Liver (tissue), 9 donors: ENCODE measurements around the gene PRDM5. TPM values are rescaled to one million over a fixed set of nuclear protein-coding genes. Genes with fewer than 3 reads are reported as not detected.

Source experiments
- DNase-seq: peaks from one replicate; pipeline ENCODE4 v3.0.0-alpha.2; 2017; ENCODE audit warnings: low spot score
- H3K27ac ChIP-seq, 2 donors: one replicate each; pipeline ENCODE4 v1.7.0; 2013; ENCODE audit warnings: inconsistent platforms in 2 of 2, low read length in 2 of 2, control low read depth in 1 of 2, low read depth in 1 of 2, mild to moderate bottlenecking in 1 of 2
- H3K27me3 ChIP-seq, 4 donors: one replicate each; pipeline versions ENCODE4 v1.6.1 to v1.7.0; 2013; ENCODE audit warnings: low read length in 3 of 4, inconsistent platforms in 1 of 4, mild to moderate bottlenecking in 1 of 4, moderate library complexity in 1 of 4; ENCODE audit not compliant: control insufficient read depth in 4 of 4, insufficient read depth in 4 of 4
- H3K36me3 ChIP-seq, 4 donors: one replicate each; pipeline versions ENCODE4 v1.6.1 to v1.7.0; 2013; ENCODE audit warnings: low read length in 3 of 4, mild to moderate bottlenecking in 3 of 4, low read depth in 1 of 4, moderate library complexity in 1 of 4; ENCODE audit not compliant: control insufficient read depth in 4 of 4, insufficient read depth in 3 of 4
- H3K4me1 ChIP-seq, 4 donors: one replicate each; pipeline versions ENCODE4 v1.6.1 to v1.7.0; 2013; ENCODE audit warnings: low read length in 3 of 4, mild to moderate bottlenecking in 3 of 4, moderate library complexity in 1 of 4; ENCODE audit not compliant: control insufficient read depth in 4 of 4, insufficient read depth in 4 of 4
- H3K4me3 ChIP-seq, 3 donors: one replicate each; pipeline versions ENCODE4 v1.6.1 to v1.7.0; 2013; ENCODE audit warnings: low read length in 3 of 3, control low read depth in 1 of 3, low read depth in 1 of 3, mild to moderate bottlenecking in 1 of 3
- H3K9ac ChIP-seq, 2 donors: one replicate each; pipeline ENCODE4 v1.7.0; 2013; ENCODE audit warnings: low read length in 2 of 2, mild to moderate bottlenecking in 2 of 2, moderate library complexity in 2 of 2, control low read depth in 1 of 2, low read depth in 1 of 2
- H3K9me3 ChIP-seq, 4 donors: one replicate each; pipeline versions ENCODE4 v1.6.1 to v1.7.0; 2013; ENCODE audit warnings: low read length in 3 of 4; ENCODE audit not compliant: control insufficient read depth in 4 of 4
- EGR1 ChIP-seq, 2 donors: IDR thresholded peaks; 2 replicates each; pipeline ENCODE4 v1.6.1; 2016 to 2018; ENCODE audit warnings: antibody characterized with exemption in 2 of 2, low read depth in 2 of 2
- FOXA1 ChIP-seq: IDR thresholded peaks from 2 replicates; pipeline ENCODE4 v1.6.1; 2016; ENCODE audit warnings: antibody characterized with exemption
- FOXA2 ChIP-seq: IDR thresholded peaks from 2 replicates; pipeline ENCODE4 v1.6.1; 2016; ENCODE audit warnings: antibody characterized with exemption
- GABPA ChIP-seq, 2 donors: IDR thresholded peaks in 1 of 2; conservative IDR thresholded peaks in 1 of 2; 2 replicates each; pipeline ENCODE4 v1.6.1; 2016; ENCODE audit warnings: antibody characterized with exemption in 2 of 2, mild to moderate bottlenecking in 1 of 2, moderate library complexity in 1 of 2
- HNF4A ChIP-seq, 2 donors: conservative IDR thresholded peaks; 2 replicates each; pipeline ENCODE4 v1.6.1; 2016; ENCODE audit warnings: antibody characterized with exemption in 2 of 2, mild to moderate bottlenecking in 2 of 2
- HNF4G ChIP-seq: IDR thresholded peaks from 2 replicates; pipeline ENCODE4 v1.6.1; 2016; ENCODE audit warnings: antibody characterized with exemption
- JUND ChIP-seq, 2 donors: IDR thresholded peaks; 2 replicates each; pipeline ENCODE4 v1.6.1; 2016; ENCODE audit warnings: antibody characterized with exemption in 2 of 2
- NR2F2 ChIP-seq: IDR thresholded peaks from 2 replicates; pipeline ENCODE4 v1.6.1; 2016; ENCODE audit warnings: antibody characterized with exemption
- RAD21 ChIP-seq, 2 donors: IDR thresholded peaks; 2 replicates each; pipeline ENCODE4 v1.6.1; 2016; ENCODE audit warnings: antibody characterized with exemption in 2 of 2, mild to moderate bottlenecking in 2 of 2
- RXRA ChIP-seq, 2 donors: IDR thresholded peaks; 2 replicates each; pipeline ENCODE4 v1.6.1; 2017 to 2018; ENCODE audit warnings: antibody characterized with exemption in 2 of 2, mild to moderate bottlenecking in 1 of 2
- TAF1 ChIP-seq: conservative IDR thresholded peaks from 2 replicates; pipeline ENCODE4 v1.6.1; 2016; ENCODE audit warnings: antibody characterized with exemption, mild to moderate bottlenecking
- YY1 ChIP-seq: IDR thresholded peaks from 2 replicates; pipeline ENCODE4 v1.6.1; 2016; ENCODE audit warnings: antibody characterized with exemption, mild to moderate bottlenecking
- WGBS: extraction: QIAGEN DNeasy Blood & Tissue Kit; methylation state at CpG from one replicate; pipeline ENCODE4 v1.1.7; 2013; 5-methylcytosine and 5-hydroxymethylcytosine counted together
- polyA plus RNA-seq, 2 donors: library from polyadenylated mRNA; stranded (reverse) in 1 of 2; unstranded in 1 of 2; fragments of 200-250 nt in 1 of 2; fragments of >200 nt in 1 of 2; fragmentation: Nextera tagmentation in 1 of 2; extraction: Ambion mirVana in 1 of 2; gene quantifications; one replicate each; pipeline versions ENCODE4 v1.2.1 to v1.2.3, GENCODE V29; 2013 to 2015
- total RNA-seq, 2 donors: library from RNA; depleted of rRNA; stranded (reverse); fragments of >200 nt; gene quantifications; one replicate each; pipeline ENCODE4 v1.2.3, GENCODE V29; 2014
- TF ChIP-seq, protein P1 (sequence below): IDR thresholded peaks from 2 replicates; pipeline ENCODE4 v1.6.1; 2016; ENCODE audit warnings: antibody characterized with exemption
- TF ChIP-seq, protein P2 (sequence below): IDR thresholded peaks from 2 replicates; pipeline ENCODE4 v1.6.1; 2016; ENCODE audit warnings: antibody characterized with exemption, mild to moderate bottlenecking
- TF ChIP-seq, protein P3 (sequence below): IDR thresholded peaks from 2 replicates; pipeline ENCODE4 v1.6.1; 2016; ENCODE audit warnings: antibody characterized with exemption
- donor health status: healthy.
- donor health status: healthy.
- donor health status: healthy.
- donor health status: healthy.
- donor health status: healthy.

Gene PRDM5
- total and polyA plus RNA-seq, 4 donors, result 0.17 to 4.0 (median 1.1) TPM

DNA sequence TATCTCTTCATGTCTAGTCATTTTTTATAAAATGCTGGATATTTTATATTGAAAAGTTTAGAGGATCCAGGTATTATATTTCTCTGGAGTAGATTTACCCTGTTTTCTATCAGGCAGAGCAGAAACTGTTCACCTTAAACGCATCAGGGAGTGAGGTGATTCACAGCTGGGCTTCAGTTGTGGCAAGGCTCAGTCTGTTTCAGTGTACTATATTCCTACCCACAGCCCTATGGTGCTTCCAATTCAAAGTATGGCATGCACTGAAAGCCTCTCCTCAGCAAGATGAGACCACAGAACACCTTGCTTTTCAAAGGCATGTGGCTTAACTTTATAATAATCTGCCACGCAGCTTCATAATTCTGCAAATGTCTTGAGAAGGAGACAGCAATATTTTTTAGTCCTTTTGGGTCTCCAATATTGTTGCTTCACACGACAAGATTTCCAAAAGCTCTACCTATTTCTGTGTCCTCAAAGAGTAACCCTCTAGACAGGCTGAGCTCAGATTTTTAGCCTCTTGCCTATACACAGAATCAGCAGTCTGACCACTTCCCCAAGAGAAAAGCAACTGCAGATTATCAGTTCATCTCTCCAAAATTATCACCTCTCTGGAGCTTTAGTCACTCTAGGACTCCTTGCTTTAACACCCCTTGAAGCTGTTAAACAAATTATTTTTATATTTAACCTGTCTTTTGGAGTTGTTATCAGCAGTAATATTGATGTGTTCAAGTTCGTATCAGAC, 24.4 kb downstream of the PRDM5 start (continued):
- TF ChIP-seq RXRA (IDR thresholded peaks at IDR 0.05) (no peak), NR2F2 (no peak), FOXA1 (no peak), RAD21 (IDR thresholded peaks at IDR 0.05) (no peak), FOXA2 (no peak), YY1 (no peak)

DNA sequence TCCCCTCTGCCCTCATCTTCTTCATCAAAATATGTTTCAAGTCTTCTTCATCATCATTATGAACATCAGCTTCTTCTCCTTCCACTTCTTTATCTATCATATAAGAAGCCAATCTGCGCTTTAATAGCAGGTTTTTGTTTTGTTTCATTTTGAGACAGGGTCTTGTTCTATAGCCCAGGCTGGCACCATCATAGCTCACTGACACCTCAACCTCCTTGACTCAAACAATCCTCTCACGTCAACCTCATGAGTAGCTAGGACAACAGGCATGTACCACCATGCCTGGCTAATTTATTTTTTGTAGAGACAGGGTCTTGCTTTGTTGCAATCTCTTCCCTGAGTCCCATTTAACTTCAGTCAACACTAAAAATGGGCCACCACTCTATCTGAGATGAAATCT, 27.0 kb downstream of the PRDM5 start:
- TF ChIP-seq FOXA1, result no peak
- TF ChIP-seq EGR1 (IDR thresholded peaks at IDR 0.05; ENCODE audit: low read depth in 2 of 2), result no peak
- TF ChIP-seq YY1, result no peak
- no peak for TF ChIP-seq HNF4G
- TF ChIP-seq RAD21 (IDR thresholded peaks at IDR 0.05), result no peak
- TF ChIP-seq NR2F2, result no peak
- TF ChIP-seq FOXA2, result no peak
- TF ChIP-seq, protein P1, sequence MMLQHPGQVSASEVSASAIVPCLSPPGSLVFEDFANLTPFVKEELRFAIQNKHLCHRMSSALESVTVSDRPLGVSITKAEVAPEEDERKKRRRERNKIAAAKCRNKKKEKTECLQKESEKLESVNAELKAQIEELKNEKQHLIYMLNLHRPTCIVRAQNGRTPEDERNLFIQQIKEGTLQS, result no peak
- TF ChIP-seq RXRA (IDR thresholded peaks at IDR 0.05), result no peak
- H3K4me3 ChIP-seq, result no peak overlapping the region
- WGBS, result 85% methylated on average over 2 of the region's 2 CpGs

DNA sequence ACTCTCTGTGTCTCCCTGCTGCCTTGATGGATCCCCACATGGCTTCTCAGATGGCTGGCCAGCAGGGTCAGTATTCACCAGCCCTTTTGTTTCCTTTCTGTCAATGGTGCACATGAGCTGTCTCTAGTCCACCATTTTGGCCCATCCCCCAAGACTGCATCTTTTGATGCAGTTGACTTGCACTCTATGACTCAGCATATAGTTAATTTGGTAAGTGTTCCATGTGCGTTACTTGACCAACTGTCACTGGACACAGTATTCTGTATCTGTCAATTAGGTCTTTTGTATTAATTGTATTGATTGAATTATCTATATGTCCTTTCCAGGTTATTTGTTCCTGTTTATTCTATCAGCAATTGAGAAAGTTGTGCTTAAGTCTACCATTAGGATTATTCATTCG, 29.2 kb downstream of the PRDM5 start:
- WGBS, result 94% methylated on average over 2 of the region's 2 CpGs
- no peak overlapping the region for H3K27ac ChIP-seq
- peaks cover 0 to 2% (median 0%) of the 10 kb centered on the region in 4 donors for H3K27me3 ChIP-seq
- no peak for DNase-seq
- no peak overlapping the region for H3K9ac ChIP-seq
- no peaks in the 10 kb centered on the region for H3K4me1 ChIP-seq
- no peak for TF ChIP-seq HNF4A (conservative IDR thresholded peaks at IDR 0.05)
- TF ChIP-seq, protein P2, sequence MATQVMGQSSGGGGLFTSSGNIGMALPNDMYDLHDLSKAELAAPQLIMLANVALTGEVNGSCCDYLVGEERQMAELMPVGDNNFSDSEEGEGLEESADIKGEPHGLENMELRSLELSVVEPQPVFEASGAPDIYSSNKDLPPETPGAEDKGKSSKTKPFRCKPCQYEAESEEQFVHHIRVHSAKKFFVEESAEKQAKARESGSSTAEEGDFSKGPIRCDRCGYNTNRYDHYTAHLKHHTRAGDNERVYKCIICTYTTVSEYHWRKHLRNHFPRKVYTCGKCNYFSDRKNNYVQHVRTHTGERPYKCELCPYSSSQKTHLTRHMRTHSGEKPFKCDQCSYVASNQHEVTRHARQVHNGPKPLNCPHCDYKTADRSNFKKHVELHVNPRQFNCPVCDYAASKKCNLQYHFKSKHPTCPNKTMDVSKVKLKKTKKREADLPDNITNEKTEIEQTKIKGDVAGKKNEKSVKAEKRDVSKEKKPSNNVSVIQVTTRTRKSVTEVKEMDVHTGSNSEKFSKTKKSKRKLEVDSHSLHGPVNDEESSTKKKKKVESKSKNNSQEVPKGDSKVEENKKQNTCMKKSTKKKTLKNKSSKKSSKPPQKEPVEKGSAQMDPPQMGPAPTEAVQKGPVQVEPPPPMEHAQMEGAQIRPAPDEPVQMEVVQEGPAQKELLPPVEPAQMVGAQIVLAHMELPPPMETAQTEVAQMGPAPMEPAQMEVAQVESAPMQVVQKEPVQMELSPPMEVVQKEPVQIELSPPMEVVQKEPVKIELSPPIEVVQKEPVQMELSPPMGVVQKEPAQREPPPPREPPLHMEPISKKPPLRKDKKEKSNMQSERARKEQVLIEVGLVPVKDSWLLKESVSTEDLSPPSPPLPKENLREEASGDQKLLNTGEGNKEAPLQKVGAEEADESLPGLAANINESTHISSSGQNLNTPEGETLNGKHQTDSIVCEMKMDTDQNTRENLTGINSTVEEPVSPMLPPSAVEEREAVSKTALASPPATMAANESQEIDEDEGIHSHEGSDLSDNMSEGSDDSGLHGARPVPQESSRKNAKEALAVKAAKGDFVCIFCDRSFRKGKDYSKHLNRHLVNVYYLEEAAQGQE, result no peak
- TF ChIP-seq JUND (IDR thresholded peaks at IDR 0.05), result no peak
- no peak for TF ChIP-seq FOXA2
- no peaks in the 10 kb centered on the region for H3K36me3 ChIP-seq
- H3K4me3 ChIP-seq, result no peak overlapping the region
- H3K9me3 ChIP-seq, result peaks cover 0 to 4% (median 3%) of the 10 kb centered on the region in 4 donors

More for the DNA sequence above, 27.0 kb downstream of the PRDM5 start:
- Histone ChIP-seq H3K4me1 (no peaks in the 10 kb centered on the region), H3K27ac (no peak overlapping the region), H3K9me3 (peaks cover 0 to 4% (median 0%) of the 10 kb centered on the region in 4 donors), H3K9ac (no peak overlapping the region), H3K27me3 (peaks cover 0 to 2% (median 0%) of the 10 kb centered on the region in 4 donors), H3K36me3 (no peaks in the 10 kb centered on the region)
- no peak for DNase-seq

DNA sequence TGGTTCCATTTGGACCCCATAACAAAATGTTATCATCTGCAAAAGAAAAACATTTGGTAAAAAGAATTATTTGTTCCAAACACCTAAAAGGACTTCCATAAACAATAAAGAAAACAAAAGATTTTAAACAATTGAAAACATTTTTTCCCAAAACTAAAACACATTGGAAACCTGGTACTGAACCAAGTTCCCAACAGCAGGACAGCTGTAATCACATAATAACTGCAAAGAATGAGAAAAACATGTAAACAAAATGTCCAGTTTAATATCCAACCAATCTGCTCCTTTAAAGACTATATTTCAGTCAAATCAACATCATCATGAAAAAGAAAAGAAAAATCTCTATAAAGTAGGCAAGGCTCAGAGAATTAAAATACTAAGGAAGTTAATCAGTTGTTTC, 36.3 kb downstream of the PRDM5 start:
- TF ChIP-seq RXRA (IDR thresholded peaks at IDR 0.05) (no peak), GABPA (IDR thresholded peaks at IDR 0.05 in 1 of 2, conservative IDR thresholded peaks at IDR 0.05 in 1 of 2) (no peak), YY1 (no peak), FOXA2 (no peak), FOXA1 (no peak), RAD21 (IDR thresholded peaks at IDR 0.05) (no peak), TAF1 (no peak), EGR1 (IDR thresholded peaks at IDR 0.05; ENCODE audit: low read depth in 2 of 2) (no peak), HNF4G (no peak), HNF4A (conservative IDR thresholded peaks at IDR 0.05) (no peak)
- TF ChIP-seq, protein P2, result no peak
- TF ChIP-seq, protein P3, sequence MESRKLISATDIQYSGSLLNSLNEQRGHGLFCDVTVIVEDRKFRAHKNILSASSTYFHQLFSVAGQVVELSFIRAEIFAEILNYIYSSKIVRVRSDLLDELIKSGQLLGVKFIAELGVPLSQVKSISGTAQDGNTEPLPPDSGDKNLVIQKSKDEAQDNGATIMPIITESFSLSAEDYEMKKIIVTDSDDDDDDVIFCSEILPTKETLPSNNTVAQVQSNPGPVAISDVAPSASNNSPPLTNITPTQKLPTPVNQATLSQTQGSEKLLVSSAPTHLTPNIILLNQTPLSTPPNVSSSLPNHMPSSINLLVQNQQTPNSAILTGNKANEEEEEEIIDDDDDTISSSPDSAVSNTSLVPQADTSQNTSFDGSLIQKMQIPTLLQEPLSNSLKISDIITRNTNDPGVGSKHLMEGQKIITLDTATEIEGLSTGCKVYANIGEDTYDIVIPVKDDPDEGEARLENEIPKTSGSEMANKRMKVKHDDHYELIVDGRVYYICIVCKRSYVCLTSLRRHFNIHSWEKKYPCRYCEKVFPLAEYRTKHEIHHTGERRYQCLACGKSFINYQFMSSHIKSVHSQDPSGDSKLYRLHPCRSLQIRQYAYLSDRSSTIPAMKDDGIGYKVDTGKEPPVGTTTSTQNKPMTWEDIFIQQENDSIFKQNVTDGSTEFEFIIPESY, result no peak
- DNase-seq, result no peak
- no peaks in the 10 kb centered on the region for H3K27me3 ChIP-seq

More for the DNA sequence above, 36.3 kb downstream of the PRDM5 start:
- H3K27ac ChIP-seq, result no peak overlapping the region
- no peaks in the 10 kb centered on the region for H3K4me1 ChIP-seq
- no peak overlapping the region for H3K9ac ChIP-seq
- no peaks in the 10 kb centered on the region for H3K36me3 ChIP-seq
- peaks cover 0 to 4% (median 1%) of the 10 kb centered on the region in 4 donors for H3K9me3 ChIP-seq
- H3K4me3 ChIP-seq, result no peak overlapping the region
